ENCODE results near the gene ARHGEF11. TPM values are rescaled to one million over a fixed set of nuclear protein-coding genes. Genes with fewer than 3 reads are reported as not detected.

The ARHGEF11 gene
- total RNA-seq, 1 donor from 2014 or later: 28.6 TPM

DNA sequence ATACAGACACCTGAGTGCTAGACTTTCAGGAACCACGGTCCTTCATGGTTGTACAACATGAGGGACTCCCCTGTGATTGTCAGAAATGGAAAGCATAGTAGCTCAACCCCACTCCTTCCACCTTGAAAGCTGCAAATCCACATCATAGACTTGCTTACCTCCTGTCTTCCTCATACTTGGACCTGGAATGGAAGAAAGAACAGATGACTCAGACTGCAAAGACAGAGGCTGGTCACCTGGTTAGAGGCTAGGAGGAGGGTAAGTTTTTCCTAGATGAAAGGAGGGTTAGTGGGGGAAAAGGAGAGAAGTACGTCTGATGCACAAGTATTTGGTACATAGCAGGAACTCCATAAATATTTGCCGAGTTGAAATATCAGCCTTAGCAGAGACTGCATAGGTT is 87.9 kb downstream of the ARHGEF11 start:
- intact Hi-C loops (cut with micrococcal nuclease): no loop called here

DNA sequence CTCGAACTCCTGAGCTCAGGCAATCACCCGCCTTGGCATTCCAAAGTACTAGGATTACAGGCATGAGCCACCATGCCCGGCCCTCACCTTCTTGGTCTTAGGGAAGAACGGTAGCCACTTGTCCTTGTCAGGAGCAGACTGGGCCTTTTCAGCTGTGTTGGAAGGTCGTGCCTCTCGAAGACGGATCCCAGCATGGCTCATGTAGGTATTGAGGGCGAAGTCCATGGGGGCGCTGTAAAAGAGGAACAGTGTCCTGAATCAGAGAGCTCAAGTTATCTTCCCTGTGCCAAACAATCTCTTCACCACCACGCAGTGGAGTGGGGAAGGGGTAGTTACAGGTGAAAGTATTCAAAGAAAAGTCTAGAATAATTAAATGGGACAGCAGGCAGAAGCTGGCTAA is 89.2 kb downstream of the ARHGEF11 start:
- intact Hi-C loops (cut with micrococcal nuclease): no loop called here

- intact Hi-C loops (cut with micrococcal nuclease): no loop called here
These were observed 92.0 kb downstream of the ARHGEF11 start for GRCh38 chr1:156953571-156953970.

DNA sequence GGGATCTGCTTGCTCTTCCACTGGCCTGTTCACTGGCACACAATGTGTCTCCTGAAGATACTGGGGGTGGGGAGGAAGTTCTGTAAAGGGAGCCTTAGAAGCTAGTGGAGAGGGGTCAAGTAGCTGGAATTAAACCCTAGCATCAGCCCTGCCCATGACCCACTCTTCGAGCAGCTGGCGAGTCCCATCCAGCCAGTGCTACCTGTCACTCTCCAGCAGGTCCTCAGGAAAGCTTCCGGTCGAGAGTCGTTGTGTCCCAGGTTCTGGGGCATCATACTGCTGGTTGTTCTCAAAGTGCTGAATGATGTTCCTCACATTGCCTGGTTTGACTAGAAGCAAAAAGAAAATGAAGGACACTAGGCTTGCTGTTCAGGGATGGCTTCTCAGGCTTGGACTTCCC is 94.2 kb downstream of the ARHGEF11 start:
- intact Hi-C loops (cut with micrococcal nuclease): no loop called here

- intact Hi-C loops (cut with micrococcal nuclease): no loop called here
These were observed 96.4 kb downstream of the ARHGEF11 start for GRCh38 chr1:156949127-156949526.

DNA sequence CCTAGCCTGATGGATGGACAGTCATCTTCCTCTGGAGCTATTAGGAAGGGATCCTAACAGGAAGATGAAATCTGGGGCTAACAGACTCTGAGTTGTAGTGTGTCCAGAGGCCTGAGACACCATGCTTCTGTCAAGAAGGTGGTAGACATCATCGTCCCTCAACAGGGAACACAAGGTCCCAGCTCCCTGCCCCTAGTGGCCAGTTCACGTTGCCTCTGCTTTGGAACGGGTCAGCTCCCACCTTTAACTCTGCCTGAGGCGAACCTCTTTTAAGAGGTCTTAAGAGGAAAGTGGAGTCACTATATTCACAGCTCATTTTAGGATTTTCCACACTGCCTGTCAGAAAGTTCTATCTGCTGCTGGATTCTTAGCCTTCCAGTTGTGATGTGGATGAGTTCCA is 96.8 kb downstream of the ARHGEF11 start:
- intact Hi-C loops (cut with micrococcal nuclease): no loop called here

DNA sequence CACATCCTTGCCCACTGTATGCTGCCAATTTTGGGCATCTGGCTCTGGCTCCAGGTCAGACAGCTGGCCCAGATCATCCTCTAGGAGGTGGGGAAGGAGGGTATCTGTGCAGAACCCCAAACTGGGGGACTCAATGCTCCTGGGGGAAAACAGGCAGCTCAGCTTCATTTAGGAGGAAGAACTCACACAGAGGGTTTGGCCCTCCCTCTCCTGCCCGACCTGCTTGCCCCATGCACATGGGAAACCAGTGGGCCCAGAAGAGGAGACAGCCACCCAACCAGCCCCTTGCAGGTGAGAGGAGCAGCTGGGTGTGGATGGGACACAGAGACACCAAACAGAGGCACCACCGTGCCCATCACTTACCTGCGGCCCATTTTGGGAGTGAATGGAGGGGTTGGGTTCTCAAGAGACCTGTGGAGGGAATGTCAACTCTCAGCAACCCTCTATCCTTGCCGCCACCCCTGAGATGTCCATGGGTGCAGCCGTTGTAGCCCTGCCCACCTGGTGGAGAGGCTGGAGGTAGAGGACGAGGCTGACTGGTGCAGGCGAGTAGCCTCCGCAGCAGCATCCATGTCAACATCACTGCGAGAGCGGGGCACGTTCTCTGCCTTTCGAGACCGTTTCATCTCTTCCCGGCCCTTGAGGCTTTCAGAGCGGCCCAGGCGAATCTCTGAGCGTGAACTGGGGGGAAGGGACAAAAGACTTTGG is 97.6 kb downstream of the ARHGEF11 start:
- intact Hi-C loops (cut with micrococcal nuclease): no loop called here

- intact Hi-C loops (cut with micrococcal nuclease): no loop called here
These were observed 98.4 kb downstream of the ARHGEF11 start for GRCh38 chr1:156947127-156947526.

- intact Hi-C loops (cut with micrococcal nuclease): no loop called here
These were observed 99.5 kb downstream of the ARHGEF11 start for GRCh38 chr1:156945881-156946661.

- intact Hi-C loops (cut with micrococcal nuclease): no loop called here
These were observed 100.7 kb downstream of the ARHGEF11 start for GRCh38 chr1:156944848-156945247.

DNA sequence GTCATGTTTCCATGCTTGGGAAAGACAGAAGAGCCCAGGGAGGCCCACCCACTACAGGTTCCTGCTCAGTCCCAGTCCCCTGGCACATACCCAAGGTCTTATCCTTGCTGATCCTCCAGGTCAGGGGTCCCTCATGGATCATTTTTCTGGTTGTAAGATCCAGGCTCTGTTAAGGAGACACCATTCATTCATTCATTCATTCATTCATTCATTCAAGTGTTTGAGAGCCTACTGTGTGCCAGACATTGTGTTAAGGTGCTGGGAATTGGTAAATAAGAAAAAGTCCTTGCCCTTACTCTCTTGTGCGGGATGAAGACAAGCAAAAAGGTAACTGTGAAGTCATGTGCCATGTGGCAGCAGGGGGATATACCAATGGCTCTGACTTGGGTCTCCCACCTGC is 101.3 kb downstream of the ARHGEF11 start:
- intact Hi-C loops (cut with micrococcal nuclease): no loop called here

- intact Hi-C loops (cut with micrococcal nuclease): no loop called here
These were observed 101.8 kb downstream of the ARHGEF11 start for GRCh38 chr1:156943756-156944155.

- intact Hi-C loops (cut with micrococcal nuclease): no loop called here
These were observed 103.0 kb downstream of the ARHGEF11 start for GRCh38 chr1:156942576-156942975.

DNA sequence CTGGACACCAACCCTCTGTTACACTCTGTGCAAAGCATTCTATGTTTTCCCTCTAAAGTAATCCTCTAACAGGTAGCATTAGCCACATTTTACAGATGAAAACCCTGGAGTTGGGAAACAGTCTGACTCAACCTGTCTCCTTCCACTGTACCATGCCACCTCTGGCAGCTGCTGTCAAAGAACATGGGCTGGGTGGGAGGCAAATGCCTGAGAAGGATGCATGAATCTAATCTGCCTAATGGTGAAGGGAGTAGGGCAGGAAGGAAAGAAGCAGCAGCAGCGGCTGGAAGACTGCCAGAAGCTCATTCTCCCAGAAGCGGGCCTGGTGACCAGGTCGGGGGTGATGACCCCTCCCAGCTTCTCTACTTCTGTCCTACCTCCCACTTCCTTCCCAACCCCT is 103.4 kb downstream of the ARHGEF11 start:
- intact Hi-C loops (cut with micrococcal nuclease): no loop called here

DNA sequence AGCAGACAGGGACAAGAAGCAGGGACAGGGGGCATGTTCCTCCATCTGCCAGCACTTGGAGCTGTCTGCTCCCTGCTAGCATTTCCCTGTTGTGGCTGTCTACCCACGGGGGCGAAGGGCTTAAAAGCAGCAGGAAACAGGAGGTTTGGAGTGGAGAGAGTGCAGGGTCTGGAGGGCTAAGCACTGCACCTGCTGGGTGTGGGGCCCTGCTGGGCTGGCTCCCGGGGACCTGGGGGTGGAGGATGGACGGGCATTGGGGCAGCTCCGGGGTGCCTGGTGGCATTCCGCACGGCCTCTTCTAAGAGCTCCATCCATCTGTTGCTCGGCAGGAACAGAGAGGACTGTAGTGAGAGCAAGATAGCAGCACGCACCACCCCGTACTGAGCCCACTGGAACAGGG is 103.9 kb downstream of the ARHGEF11 start:
- intact Hi-C loops (cut with micrococcal nuclease): no loop called here

DNA sequence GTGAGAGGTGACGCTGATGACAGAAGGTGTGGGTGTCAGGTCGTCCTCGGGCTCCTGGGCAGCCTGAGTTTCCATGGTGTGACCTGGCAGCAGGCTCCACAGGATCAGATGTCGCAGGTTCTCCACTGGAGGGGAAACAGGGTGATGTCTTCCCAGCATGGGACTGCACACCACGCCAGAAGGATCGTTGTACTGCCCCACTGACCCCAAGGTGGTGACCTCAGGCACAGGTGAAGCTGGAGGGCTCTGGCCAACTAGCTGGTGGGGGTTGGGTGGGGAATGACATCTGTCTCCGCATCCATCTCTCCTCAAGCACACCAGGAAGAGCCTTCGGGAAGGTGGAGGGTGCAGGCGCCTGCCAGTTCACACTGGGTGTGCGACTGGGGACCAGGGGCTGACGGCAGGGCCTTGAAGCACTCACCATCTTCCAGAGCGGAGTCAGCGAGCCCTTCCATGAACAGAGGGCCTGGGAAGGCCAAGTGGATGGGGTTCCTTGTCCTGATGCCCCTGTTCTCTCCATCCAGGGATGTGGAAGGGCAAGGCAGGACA is 105.7 kb downstream of the ARHGEF11 start:
- intact Hi-C loops (cut with micrococcal nuclease): no loop called here

GRCh38 chr1:156938813-156939212 is 106.7 kb downstream of the ARHGEF11 start:
- intact Hi-C loops (cut with micrococcal nuclease): no loop called here

- intact Hi-C loops (cut with micrococcal nuclease): no loop called here
These were observed 107.7 kb downstream of the ARHGEF11 start for GRCh38 chr1:156937883-156938282.

GRCh38 chr1:156936721-156937220 is 108.8 kb downstream of the ARHGEF11 start:
- intact Hi-C loops (cut with micrococcal nuclease): no loop called here

DNA sequence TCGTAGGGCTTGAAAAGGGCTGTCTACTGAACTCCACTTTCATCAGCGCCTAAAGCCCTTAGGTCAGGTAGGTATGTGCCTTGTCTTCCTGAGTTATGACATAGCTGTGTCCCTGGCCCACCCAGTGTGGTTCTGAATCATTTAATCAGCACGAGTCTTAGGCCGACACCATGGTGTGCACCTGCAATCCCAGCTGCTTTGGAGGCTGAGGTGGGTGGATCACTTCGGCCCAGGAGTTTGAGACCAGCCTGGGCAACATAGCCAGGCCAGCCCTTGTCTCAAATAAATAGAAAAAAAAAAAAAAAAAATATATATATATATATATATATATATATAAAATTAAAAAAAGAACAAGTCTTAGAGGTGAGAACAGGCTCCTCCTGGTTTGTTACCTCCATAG is 109.4 kb downstream of the ARHGEF11 start:
- intact Hi-C loops (cut with micrococcal nuclease): no loop called here

DNA sequence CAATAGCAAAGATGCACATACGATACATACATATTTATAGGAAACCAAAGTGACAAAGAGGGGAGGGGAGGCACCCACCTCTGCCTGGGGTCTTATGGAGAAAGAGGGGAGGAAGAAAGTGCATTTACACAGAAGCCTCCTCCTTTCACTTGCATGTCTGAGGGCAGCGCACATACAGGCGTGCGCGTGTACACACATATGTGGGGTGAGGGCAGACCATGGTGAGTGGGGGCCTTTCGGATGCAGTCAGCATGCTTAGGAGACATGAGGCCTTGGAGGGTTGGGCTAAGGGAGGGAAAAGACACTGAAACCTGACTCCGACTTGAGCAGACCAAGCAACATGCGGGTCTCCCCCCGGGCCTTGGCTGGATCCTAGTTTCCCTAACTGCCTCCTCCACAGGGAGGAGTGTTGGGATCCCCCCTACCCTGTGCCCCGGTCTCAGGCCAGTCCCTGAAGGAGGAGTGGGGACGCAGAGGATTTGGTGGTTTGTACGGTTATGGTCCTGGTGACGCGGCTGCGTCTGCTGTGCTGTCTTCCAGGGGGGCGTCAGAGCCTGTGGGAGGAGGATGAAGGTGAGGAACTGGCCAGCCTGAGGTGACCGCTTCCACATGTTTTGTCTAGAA is 109.9 kb downstream of the ARHGEF11 start:
- intact Hi-C loops (cut with micrococcal nuclease): no loop called here

DNA sequence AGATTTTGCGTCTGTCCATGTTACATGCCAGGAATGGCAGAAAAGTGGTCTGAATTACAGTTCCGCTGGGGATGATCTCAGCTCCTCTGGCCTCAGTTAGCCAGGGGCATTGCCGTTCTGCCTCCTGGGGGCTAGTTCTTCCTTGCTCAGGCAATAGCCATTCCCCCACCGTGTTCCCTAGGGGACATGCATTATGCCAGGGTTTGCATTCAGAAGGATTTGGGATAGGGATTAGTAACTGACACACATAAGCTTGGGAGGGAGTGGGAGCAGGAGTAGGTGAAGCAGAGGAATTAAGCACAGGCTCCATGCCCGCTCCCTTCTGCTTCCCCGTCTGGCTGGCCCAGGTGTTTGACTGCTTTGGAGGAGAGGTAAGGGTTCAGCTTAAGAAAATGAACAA is 112.4 kb downstream of the ARHGEF11 start:
- intact Hi-C loops (cut with micrococcal nuclease): no loop called here

Measured in T-helper 1 cell treated with Interleukin-12 subunit alpha and Interleukin-12 subunit beta and Interleukin-4 antibody, amounts not matched to agents 30 ng/mL and 1 ng/mL, for 36 hours (primary cell).